ENCODE results near the gene GPR108. TPM values are rescaled to one million over a fixed set of nuclear protein-coding genes. Genes with fewer than 3 reads are reported as not detected.

Gene GPR108
- total and polyA plus RNA-seq, 2 of the 13 experiments (the other 11 are each of a cell fraction or from before 2014, with no cell fraction given) = 36.4 to 63.0 TPM

DNA sequence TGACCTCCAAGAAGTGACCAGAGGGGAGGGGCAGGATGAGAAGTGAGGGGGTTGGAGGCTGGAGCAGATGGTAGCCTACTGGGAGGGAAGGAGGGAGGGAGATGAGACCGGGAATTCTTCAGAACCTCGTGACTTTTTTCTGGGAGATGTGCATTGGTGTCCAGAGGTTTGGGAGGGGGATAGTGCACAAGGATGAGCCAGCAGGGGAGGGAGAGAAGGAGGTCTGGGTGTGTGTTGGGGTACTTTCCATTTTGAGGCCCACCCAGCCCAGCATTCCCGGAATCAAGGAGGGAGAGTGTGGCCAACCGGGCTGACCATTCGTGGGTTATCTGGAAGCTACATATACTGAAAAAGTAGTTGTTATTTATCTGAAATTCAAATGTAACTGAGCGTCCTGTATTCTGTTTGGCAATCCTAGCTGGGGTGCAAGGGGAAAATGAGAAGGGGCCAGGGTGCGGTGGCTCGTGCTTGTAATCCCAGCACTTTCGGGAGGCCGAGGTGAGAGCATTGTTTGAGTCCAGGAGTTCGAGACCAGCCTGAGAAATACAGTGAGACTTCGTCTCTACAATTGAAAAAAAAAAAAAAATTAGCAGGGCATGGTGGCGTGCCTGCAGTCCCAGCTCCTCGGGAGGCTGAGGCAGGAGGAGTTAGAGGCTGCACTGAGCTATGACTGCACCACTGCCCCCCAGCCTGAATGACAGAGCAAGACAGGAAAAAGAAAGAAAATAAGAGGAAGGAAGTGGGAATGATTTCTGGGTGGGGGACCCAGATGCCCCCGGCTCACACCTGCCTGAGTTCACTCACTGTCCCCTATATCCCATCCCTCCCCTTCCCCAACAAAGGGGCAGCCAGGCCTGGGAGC is 12.5 kb downstream of the GPR108 start:
- H3K4me1 ChIP-seq (ENCODE audit: insufficient read depth, low read length) = peaks cover 93% of the 10 kb centered on the region
- H3K79me2 ChIP-seq (ENCODE audit: insufficient read depth, low read length) = peaks cover 12% of the 10 kb centered on the region
- peak overlapping the region; percentile 90 for H3K27ac ChIP-seq (ENCODE audit: extremely low read length, insufficient read depth, low read length)
- FAIRE-seq = no peak
- peaks cover 0 to 1% of the 10 kb centered on the region in 2 experiments; a peak in 1 of 5 replicates for H3K27me3 ChIP-seq (ENCODE audit: control insufficient read depth in 1 of 2, insufficient read depth in 2 of 2, low read length in 2 of 2)
- peak overlapping the region; percentile 90 for H3K4me2 ChIP-seq (ENCODE audit: low read depth, low read length)
- WGBS (ENCODE audit: low lambda C conversion rate) = 58% methylated on average over 15 of the region's 15 CpGs
- intact Hi-C loops (cut with micrococcal nuclease; ENCODE audit: unreplicated experiment) (no loop called here), in situ Hi-C loops (cut with HindIII; ENCODE audit: extremely low pct_ligation_motif_present, low pct_unique_long_range_greater_than_20kb) (no loop called here)
- BruUV-seq (replicated peaks) = no TSS peak
- H3K36me3 ChIP-seq (replicated peaks in 1 of 2; ENCODE audit: control insufficient read depth in 1 of 2, insufficient read depth in 2 of 2, low read length in 2 of 2) = no peaks in the 10 kb centered on the region
- H2AFZ ChIP-seq (ENCODE audit: low read length) = no peak overlapping the region
- no peak for DNase-seq (ENCODE audit: low spot score)
- H3K9ac ChIP-seq (ENCODE audit: insufficient read depth, low read depth, low read length) = peak overlapping the region; percentile 70
- TF ChIP-seq MXI1 (IDR thresholded peaks at IDR 0.05; ENCODE audit: borderline replicate concordance, low read depth, low read length) = no peak
- TF ChIP-seq POLR2G (IDR thresholded peaks at IDR 0.05; ENCODE audit: low read depth, low read length) = 0 out of 2 replicates have a peak, but pooled peaks have one; percentile 2
- TF ChIP-seq ESRRA (CRISPR knock-in tag; IDR thresholded peaks at IDR 0.05; ENCODE audit: low read depth) = 0 out of 2 replicates have a peak, but pooled peaks have one; percentile 15
- TF ChIP-seq GATAD2A (CRISPR knock-in tag; IDR thresholded peaks at IDR 0.05) = no peak
- TF ChIP-seq KDM2A (CRISPR knock-in tag; IDR thresholded peaks at IDR 0.05; ENCODE audit: borderline replicate concordance, low read depth) = no peak
- TF ChIP-seq TBP (CRISPR knock-in tag; IDR thresholded peaks at IDR 0.05) = no peak
- 0 out of 2 replicates have a peak, but pooled peaks have one; percentile 37 for TF ChIP-seq FOXK1 (CRISPR knock-in tag; IDR thresholded peaks at IDR 0.05; ENCODE audit: borderline replicate concordance, low read depth)
- 0 out of 2 replicates have a peak, but pooled peaks have one; percentile 10 for TF ChIP-seq ARNTL (CRISPR knock-in tag; IDR thresholded peaks at IDR 0.05)
- TF ChIP-seq SNAPC2 (CRISPR knock-in tag; IDR thresholded peaks at IDR 0.05) = 0 out of 2 replicates have a peak, but pooled peaks have one; percentile 18
- 0 out of 2 replicates have a peak, but pooled peaks have one; percentile 6 for TF ChIP-seq ZFX (CRISPR knock-in tag; IDR thresholded peaks at IDR 0.05; ENCODE audit: low read depth)
- TF ChIP-seq, protein P1, sequence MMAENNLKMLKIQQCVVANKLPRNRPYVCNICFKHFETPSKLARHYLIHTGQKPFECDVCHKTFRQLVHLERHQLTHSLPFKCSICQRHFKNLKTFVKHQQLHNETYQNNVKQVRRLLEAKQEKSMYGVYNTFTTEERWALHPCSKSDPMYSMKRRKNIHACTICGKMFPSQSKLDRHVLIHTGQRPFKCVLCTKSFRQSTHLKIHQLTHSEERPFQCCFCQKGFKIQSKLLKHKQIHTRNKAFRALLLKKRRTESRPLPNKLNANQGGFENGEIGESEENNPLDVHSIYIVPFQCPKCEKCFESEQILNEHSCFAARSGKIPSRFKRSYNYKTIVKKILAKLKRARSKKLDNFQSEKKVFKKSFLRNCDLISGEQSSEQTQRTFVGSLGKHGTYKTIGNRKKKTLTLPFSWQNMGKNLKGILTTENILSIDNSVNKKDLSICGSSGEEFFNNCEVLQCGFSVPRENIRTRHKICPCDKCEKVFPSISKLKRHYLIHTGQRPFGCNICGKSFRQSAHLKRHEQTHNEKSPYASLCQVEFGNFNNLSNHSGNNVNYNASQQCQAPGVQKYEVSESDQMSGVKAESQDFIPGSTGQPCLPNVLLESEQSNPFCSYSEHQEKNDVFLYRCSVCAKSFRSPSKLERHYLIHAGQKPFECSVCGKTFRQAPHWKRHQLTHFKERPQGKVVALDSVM (CRISPR knock-in tag; IDR thresholded peaks at IDR 0.05) = peak; percentile 61; the same call in 1 of the 2 replicates
- TF ChIP-seq, protein P2, sequence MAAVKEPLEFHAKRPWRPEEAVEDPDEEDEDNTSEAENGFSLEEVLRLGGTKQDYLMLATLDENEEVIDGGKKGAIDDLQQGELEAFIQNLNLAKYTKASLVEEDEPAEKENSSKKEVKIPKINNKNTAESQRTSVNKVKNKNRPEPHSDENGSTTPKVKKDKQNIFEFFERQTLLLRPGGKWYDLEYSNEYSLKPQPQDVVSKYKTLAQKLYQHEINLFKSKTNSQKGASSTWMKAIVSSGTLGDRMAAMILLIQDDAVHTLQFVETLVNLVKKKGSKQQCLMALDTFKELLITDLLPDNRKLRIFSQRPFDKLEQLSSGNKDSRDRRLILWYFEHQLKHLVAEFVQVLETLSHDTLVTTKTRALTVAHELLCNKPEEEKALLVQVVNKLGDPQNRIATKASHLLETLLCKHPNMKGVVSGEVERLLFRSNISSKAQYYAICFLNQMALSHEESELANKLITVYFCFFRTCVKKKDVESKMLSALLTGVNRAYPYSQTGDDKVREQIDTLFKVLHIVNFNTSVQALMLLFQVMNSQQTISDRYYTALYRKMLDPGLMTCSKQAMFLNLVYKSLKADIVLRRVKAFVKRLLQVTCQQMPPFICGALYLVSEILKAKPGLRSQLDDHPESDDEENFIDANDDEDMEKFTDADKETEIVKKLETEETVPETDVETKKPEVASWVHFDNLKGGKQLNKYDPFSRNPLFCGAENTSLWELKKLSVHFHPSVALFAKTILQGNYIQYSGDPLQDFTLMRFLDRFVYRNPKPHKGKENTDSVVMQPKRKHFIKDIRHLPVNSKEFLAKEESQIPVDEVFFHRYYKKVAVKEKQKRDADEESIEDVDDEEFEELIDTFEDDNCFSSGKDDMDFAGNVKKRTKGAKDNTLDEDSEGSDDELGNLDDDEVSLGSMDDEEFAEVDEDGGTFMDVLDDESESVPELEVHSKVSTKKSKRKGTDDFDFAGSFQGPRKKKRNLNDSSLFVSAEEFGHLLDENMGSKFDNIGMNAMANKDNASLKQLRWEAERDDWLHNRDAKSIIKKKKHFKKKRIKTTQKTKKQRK (IDR thresholded peaks at IDR 0.05; ENCODE audit: low read length) = no peak
- no peak for TF ChIP-seq ZFP90 (CRISPR knock-in tag; IDR thresholded peaks at IDR 0.05; ENCODE audit: borderline replicate concordance)
- peak; percentile 30; the same call in 1 of the 2 replicates for TF ChIP-seq CHD4 (IDR thresholded peaks at IDR 0.05; ENCODE audit: borderline replicate concordance, low read length)
- no peak for TF ChIP-seq KAT7 (CRISPR knock-in tag; IDR thresholded peaks at IDR 0.05; ENCODE audit: borderline replicate concordance)
- no peak for ATAC-seq
- CTCF ChIA-PET (ENCODE audit: low intra/inter-chr PET ratio, low total read pairs) = no interaction called here
- peaks cover 5% of the 10 kb centered on the region for H4K20me1 ChIP-seq (ENCODE audit: insufficient read depth, low read length)
- H3K4me3 ChIP-seq (replicated peaks in 1 of 3; ENCODE audit: insufficient read depth in 1 of 3, low read depth in 2 of 3, low read length in 3 of 3) = peak overlapping the region in 2 of 3 experiments; percentile 30 to 58; a peak in 2 of 6 replicates
- H3K9me3 ChIP-seq (ENCODE audit: low read length) = no peaks in the 10 kb centered on the region
- POLR2A ChIA-PET = interaction anchor here (0.6 to 8.0 kb wide), 8 partner anchors 9 to 352 kb away, joined by 3 to 278 read pairs (median 4); partner anchors contain the start of genes ALKBH7 and GPR108
